GM19239 (cell line): Measurements from ENCODE around the gene RAD18.

Experiments used
- DNase-seq: peaks from one replicate; pipeline ENCODE4 v3.0.0; 2011; ENCODE audit warnings: low spot score; ENCODE audit not compliant: insufficient read length
- FAIRE-seq: peaks from 2 replicates; lab custom pipeline; 2011; peaks lifted over from hg19 to GRCh38; lab: Jason Lieb, UNC

Gene RAD18, protein sequence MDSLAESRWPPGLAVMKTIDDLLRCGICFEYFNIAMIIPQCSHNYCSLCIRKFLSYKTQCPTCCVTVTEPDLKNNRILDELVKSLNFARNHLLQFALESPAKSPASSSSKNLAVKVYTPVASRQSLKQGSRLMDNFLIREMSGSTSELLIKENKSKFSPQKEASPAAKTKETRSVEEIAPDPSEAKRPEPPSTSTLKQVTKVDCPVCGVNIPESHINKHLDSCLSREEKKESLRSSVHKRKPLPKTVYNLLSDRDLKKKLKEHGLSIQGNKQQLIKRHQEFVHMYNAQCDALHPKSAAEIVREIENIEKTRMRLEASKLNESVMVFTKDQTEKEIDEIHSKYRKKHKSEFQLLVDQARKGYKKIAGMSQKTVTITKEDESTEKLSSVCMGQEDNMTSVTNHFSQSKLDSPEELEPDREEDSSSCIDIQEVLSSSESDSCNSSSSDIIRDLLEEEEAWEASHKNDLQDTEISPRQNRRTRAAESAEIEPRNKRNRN

DNA sequence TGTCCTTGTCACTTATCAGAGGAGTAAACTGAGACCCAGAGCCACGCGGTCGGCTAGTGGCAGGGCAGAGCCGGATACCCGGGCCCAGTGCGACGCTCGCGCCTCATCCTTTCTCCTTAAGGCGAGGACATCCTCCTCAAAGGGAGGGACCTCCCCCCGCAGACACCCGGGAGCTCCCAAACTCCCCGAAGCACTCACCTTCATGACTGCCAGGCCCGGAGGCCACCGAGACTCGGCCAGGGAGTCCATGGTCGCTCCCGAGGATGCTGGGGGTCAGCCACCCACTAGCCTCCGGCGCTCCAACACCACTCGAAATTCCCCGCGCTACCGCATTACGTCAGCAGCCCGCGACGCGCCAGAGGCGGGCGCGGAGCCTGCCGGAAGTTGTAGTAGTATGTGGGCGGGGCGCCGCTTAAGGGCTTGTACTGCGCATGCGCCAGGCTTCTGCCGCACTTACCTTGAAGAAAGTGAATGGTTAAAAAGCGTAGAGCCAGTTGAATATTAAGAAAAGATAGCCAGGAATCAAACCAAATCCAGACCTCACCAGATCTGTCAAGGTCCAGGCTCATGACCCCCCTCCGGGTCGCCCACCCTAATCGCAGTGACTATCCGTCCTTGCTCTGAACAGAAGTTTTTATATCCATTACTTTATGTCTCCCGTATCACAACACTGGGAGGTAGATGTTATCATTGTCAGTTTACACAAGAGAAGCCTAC is at the start of gene RAD18:
TSS of gene RAD18 (minus strand) at position 336 of the 717 bp plus-strand sequence. CDS start at position 249, 87 bp downstream.
- DNase-seq, result peak; percentile 72
- peak; percentile 91 for FAIRE-seq

DNA sequence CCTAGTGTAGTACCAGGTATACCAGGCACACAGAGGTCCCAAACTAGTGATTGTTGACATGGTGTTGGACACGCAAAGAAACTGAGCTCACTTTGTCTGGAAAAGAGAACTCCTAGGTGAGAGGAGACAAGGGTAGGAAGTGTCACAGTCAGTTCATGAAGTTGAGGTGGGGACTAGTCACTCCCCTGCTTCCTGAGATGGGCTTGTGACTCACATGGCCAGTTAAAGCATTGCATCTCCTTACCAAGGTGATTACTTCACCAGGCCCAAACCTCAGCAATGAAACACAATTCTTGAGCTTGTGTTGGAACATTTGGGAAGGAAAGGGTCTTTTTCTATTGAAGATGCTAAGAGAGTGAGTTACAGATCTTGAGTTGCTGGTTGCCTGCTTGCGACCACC is 49.2 kb upstream of the RAD18 start:
- no peak for DNase-seq
- no peak for FAIRE-seq

DNA sequence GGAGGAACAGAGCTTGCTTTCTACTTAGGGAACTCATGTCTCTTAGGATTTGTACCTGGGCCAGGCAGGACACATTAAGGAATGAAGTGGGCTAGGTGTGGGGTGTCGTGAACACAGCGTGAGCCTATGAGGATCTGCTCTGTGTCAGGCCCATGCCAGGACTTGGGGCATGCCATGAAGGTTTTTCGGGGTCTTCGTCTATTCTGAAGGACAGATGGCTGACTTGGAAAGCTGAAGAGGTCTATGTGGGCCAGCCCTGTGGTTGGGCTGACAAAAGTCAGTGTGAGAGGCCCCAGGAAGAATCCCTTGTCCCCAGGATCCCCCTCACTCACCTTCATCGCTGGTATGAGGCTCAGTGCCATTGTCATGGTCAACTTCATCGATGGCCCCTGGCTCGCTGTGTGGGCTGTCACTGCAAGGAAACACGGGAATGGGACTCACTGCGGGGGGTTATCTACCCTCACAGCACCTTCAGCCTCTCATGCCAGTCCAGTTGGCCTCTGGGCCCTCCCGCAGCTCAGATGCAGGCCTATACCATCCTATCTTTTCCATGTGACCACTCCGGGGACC is 46.8 kb upstream of the RAD18 start:
- FAIRE-seq, result no peak
- DNase-seq, result no peak

DNA sequence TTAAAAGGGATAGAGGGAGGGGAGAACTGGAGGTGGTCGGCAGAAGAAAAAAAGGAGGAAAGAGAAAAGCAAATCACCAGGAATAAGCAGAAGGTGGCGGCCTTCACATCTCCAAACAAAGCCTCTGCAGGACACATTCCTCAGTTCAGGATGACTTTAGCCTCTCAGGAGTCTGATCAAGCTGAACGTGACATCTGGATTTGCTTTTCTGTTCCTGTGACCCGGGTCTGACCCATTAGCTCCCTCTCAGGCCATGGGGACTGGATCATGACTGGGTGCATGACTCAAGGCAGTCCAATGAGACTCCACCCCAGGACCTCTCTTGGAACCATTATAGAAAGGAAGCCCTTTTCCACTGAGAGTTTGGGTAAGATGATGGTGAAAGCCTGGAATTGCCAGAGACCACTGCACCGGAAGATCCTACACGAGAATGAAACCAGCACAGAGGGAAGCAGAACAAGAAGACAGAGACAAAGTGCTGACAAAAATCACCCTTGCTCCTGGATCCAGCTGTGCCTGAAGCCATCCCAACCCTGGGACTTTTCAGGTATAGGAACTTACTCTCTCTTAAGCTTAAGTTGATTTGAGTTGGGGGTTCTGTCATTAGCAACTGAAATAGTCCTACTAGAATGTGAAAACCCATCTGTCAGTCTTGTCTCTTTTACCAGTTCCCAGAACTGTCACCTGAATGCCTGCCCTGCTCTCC is 45.4 kb upstream of the RAD18 start:
- no peak for FAIRE-seq
- DNase-seq, result no peak

DNA sequence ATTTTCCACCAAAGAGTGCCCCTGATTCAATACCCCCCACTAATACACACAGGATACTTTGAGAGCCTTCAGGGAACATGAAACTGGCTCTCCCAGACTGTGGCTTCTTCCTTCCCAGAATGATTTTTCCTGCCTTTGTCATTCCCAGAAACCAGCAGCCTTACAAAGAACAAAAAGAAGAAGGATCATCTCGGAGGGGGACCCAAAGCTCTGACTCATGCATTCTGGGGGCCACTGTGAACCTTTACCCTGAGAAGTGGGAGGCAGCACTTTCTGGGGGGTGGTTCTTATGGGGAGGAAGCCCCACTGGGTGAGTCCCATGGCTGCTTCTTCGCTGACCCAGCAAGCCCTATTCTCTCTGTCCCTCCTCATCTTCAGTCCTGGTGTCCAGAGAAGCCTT is 44.7 kb upstream of the RAD18 start:
- FAIRE-seq (no peak), DNase-seq (no peak)

DNA sequence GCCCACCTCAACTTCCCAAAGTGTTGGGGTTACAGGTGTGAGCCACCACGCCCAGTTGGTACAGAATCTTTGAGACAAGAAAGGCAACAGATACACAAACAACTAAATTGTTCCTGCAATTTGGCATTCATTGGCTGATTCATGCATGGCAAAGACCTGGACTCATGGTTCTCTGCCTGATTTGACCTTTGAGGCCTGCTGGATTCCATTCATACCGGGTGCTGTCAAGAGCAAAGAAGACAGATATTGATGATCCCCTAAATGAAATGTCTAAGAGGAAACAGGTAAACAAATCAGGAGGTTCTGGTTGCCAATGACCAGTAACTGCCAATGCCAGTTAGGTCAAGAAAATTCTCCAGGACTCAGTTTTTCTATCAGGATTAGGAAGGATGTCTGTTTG is 43.9 kb upstream of the RAD18 start:
- DNase-seq, result no peak
- no peak for FAIRE-seq

DNA sequence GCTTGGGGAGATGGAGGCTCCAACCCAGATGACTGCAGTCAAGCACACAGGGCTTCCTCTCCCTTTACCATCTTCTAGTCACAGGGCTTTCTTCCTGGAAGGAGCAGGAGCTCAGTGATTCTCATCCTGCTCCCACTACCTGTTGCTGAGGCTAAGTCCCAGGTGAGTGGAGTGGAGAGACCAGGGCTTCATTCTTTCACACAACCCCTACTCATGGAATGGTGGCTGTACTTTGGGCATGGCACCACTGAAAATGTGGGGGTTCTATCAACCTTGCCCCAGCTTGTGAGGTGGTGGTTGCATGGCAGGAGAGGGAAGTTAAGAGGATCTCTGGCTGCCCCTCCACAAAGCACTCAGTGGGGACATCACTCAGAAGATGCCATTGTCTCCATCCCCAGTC is 36.8 kb upstream of the RAD18 start:
- DNase-seq (no peak), FAIRE-seq (no peak)

DNA sequence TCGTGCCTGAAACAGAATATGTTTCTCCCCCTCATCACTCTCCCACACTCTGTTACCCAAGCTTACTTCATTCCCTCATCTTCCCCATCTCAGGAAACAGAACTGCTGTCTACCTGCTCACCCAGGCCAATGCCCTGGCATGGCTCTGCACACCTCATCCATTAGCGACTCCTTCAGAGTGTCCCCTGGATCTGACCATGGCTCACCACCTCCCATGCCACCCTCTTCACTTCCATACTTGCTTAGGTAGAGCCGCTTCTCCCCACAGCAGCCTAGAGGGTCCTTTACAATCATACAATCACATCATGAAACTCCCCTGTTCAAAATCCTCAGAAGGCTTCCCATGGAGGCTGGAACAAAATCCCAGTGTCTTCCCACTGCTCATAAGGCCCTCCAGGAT is 33.9 kb upstream of the RAD18 start:
- FAIRE-seq (no peak), DNase-seq (no peak)

DNA sequence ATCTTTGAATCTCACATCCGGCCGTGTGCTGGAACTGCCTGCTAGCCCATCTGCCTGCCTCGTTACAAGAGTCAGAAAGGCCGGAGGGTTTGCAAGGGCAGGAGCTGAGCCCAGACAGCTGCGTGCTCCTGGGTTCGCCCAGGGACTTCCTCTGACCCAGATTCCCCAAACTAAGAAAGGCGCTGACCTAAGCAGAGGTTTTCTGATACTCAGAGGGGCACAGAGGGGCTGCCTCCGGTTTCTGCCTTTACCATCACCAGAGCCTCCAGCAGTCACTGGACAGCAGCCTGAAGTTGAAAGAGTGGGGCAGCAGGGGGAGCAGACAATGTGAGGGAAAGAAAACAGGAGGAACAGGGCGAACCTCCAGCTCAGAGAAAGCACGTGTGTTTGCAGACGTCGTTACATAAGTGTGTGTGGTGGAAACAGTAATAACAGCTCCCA is 33.4 kb upstream of the RAD18 start:
- DNase-seq (no peak), FAIRE-seq (no peak)

DNA sequence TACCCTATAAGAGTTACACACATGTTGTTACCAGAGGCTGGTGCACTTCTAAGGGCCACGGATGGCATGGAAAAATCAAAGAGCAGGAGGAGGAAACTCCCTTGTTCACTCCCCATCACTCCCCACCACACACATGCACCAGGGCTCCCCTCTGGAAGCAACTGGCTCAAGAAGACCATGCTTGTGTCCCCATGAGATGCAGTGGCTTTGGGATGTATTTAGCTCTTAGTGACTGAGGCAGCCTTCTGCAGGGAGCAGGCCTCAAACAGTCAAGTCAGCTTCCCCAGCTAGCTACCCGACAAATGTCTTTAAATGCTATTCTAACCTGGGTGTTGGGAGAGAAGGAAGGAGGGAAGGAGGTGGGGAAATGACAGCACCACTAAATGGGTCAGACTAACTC is 32.9 kb upstream of the RAD18 start:
- FAIRE-seq (no peak), DNase-seq (no peak)

DNA sequence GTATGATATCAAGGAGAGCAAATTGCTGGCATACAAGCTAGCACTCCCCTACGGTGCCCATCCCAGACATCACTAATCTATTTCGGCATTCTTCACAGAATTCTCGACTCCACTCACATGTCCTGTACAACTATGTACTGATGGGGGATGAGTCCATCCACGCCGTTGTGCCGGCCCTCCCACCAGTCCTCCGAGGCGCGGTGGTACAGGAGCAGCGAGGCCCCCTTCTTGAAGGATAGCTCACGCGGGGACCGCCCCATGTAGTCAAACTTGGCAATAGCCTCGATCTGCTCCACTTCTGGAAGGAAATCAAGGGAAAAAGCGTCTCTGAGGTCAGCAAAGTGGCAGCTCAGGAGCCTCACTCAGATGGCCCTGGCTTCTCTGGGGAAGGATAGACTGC is 31.0 kb upstream of the RAD18 start:
- FAIRE-seq, result no peak
- DNase-seq, result no peak

DNA sequence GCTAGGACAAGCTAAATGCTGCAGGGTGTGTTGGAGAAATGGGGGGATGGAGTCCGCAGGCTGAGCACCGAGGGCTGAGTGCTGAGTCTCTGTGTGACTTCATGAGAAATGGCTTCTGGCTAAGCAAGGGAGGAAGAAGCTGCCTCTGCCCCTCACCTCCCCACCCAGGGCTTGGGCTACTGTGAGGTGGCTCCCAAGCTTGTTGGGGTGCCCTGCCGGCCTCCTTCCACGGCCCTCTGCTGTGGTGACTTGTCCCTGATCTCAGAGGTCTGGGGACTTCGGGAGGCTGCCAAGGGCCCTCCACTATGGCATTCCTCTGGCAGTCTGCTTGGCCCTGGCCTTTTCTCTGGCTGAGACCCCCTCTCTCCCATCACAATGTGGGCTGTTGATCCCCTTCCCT is 30.1 kb upstream of the RAD18 start:
- no peak for DNase-seq
- FAIRE-seq, result no peak

DNA sequence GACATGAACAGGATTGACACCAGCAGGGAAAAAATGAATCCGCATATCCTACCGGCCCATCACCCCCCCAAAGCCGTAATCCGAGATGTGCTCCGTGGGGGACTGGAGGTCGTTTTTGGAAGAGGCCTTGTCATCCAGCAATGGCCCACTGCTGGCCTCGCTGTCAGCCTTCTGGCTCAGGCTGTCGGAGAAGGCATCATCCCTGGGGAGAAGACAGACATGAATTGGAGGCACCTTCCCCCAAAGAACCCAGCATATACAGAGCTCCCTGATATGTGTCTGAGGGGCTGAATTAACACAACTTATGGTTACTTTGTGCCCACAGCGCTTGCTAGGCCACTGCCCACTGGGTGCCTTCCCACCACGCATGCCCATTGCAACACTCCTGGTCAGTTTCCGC is 29.6 kb upstream of the RAD18 start:
- FAIRE-seq (no peak), DNase-seq (no peak)

DNA sequence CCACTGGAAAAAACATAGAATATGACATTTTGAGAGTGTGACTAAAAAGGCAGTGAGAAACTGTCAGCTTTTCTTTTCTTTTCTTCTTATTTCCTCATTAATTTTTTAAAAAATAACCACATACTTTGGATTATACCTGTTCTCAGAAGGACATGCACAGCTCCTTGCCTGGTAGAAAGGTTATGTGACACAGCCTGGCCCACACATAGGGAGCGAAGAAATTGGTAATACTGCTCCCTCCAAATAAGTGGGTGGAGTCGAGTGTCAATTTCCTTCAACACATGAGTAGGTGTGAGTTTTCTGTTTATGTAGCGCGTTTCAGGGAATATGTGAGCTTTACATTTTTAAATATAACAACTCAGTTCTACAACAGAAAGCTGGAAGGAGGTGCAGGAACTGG is 28.9 kb upstream of the RAD18 start:
- no peak for FAIRE-seq
- no peak for DNase-seq

DNA sequence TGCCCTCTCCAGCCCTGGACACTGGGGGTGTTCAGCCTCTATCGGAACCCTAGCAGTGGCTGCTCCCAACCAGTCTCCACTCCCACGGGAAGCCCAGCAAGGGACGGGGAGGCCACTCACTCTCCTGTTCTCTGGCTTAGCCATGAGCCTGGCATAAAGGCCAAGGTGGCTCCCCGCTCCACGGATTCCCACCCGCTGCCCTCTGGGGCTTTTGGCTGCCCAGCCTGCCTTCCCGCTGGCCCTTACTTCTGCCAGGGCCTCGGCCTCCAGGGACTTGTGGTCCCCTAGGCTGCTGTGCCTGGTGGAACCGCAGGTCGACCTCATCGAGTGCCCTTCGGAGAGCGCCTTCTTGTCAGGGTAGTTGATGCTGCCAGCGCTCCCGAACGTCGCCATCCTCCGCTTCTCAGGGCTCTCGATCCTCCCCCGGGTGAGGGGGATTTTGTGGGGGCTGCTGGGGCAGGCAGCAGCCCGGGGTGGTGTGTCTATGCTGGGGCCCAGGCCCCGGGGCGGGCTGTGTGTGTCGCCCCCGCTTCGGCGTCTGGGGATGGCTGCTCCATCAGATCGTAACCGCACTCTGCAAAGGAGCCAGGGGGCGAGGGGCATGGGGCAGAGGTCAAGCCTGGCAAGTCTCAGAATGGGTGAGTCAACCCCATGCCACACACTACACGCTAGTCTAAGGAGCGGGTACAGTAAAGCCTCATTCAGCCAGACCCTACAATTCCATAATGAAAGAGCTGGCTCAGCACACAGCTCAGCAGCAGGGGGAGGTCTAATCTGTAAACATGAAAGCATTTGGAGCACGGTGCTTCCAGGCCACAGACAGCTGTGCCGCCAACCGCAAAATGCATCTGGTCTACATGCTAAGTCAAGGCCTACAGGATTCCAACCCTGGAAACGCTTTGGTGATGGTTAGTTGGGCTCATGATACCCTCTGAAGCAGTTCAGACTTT is 27.3 kb upstream of the RAD18 start:
- no peak for FAIRE-seq

DNA sequence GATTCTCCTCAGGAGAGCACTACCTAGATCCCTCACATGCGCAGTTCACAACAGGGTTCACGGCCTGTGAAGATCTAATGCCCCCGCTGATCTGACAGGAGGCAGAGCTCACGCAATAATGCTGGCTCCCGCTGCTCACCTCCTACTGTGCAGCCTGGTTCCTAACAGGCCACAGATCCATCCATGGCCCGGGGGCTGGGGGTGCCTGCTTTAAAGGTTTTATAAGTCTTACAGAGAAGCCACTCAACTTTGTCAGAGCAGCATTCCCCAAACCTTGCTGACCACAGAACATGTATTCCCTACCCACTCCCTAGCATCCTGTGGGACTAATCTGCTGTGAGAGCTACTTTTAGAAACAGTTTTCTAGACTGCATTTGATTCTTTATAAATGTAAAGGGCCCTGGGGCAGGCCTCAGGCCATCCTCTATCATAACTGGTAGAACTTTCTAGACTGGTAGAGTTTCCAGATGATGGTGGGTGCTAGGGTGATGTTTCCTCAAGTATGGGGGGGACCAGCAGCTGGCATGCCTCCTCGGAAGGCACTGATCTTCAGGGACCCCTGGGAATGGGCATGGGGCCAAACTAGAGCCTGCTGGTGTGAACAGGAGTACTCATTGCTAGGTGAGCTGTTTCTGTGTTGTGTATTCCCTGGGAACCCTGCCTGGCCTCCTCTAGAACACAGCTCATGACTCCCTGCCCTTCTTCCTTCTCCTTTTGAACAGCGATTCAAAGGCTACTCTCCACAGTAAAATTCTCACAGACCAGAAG is 25.7 kb upstream of the RAD18 start:
- FAIRE-seq (no peak), DNase-seq (no peak)

More for the DNA sequence above, 27.3 kb upstream of the RAD18 start:
- no peak for DNase-seq

DNA sequence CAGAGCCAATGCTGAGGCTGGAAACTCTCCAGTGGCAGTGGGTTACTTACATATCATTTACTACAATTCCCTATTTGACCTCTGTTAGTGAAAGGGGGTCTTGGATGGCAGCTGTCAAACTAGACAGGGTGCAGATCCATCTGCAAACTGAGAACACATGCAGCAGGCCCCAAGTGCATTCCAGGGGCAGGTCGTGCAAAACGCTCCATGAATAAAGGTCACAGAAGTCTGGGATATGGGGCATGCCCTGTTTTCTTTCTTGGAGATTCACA is 25.0 kb upstream of the RAD18 start:
- DNase-seq, result no peak
- FAIRE-seq, result no peak

DNA sequence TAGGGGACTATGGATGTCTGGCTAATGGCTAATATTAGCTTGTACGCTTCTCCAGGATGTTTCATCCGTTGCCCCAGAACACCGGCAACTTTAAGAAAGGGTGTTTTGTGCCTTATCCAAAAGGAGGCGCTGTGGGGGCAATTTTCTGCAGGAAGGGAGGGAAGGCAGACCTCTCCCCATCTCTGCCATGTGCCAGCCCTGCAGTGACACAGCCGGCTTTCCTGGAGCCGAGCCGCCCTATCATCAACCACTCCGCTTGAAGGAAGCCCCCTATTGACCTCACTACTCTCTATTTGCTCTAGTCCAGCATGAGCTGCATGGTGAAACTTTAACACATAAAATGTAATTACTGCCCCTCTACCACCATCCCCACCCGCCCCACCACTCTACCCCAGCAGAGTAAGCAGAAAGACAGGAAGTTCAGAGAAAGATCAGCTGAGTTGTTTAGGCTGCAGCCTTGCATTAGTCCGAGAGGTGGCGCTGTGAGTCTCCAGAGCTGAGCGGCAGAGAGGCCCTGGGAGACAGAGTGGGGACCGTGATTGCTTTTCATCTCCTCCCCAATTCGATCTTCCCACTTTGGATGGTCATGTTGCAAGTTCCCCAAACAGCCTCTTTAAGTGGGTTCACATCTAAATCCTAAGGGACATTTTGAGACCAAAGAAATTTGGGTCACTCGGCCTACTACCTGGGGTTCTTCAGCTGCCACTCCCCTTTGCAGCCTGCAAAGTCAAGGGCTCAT is 24.5 kb upstream of the RAD18 start:
- peak; percentile 89 for DNase-seq
- FAIRE-seq, result peak; percentile 39
